Upper lobe of left lung (tissue), 4 donors: ENCODE data around the gene KLK5.

Source experiments
- POLR2A ChIP-seq, 4 donors: fragments of 450-650 bp; IDR thresholded peaks; one replicate each; pipeline ENCODE4 v1.5.1; 2016 to 2017; ENCODE audit warnings: antibody characterized with exemption in 4 of 4, mild to moderate bottlenecking in 2 of 4
- POLR2AphosphoS5 ChIP-seq, 2 donors: sonication (generic); formaldehyde crosslinking; IDR thresholded peaks; one replicate each; pipeline ENCODE4 v1.5.1; 2017; ENCODE audit warnings: antibody characterized with exemption in 2 of 2

- TF ChIP-seq POLR2A (IDR thresholded peaks at IDR 0.05) (no peak), POLR2AphosphoS5 (IDR thresholded peaks at IDR 0.05) (no peak)
Measured at GRCh38 chr19:50897191-50897607, 55.6 kb downstream of the KLK5 start.
